ENCODE data around the gene PLAC9.

PLAC9 gene

GRCh38 chr10:80187465-80188409 is 55.2 kb downstream of the PLAC9 start:
- peak; percentile 53 for DNase-seq (ENCODE audit: insufficient read length, low spot score)
- TF ChIP-seq TAF1 (IDR thresholded peaks at IDR 0.05; ENCODE audit: low read depth, low read length) (no peak), SPI1 (IDR thresholded peaks at IDR 0.05; ENCODE audit: low read depth, low read length) (peak; percentile 50), POU2F2 (IDR thresholded peaks at IDR 0.05; ENCODE audit: low read depth, low read length) (peak; percentile 44)
- FAIRE-seq = peak; percentile 92

- DNase-seq (ENCODE audit: insufficient read length, low spot score) (no peak), FAIRE-seq (no peak)
- TF ChIP-seq POLR2AphosphoS5 (IDR thresholded peaks at IDR 0.05; ENCODE audit: low read depth, low read length) = no peak
- TF ChIP-seq POLR2A (IDR thresholded peaks at IDR 0.05; ENCODE audit: low read depth, low read length) = no peak
These were observed 56.2 kb downstream of the PLAC9 start for GRCh38 chr10:80188713-80189112.

- TF ChIP-seq POLR2A (IDR thresholded peaks at IDR 0.05; ENCODE audit: low read depth, low read length) = no peak
- no peak for TF ChIP-seq POLR2AphosphoS5 (IDR thresholded peaks at IDR 0.05; ENCODE audit: low read depth, low read length)
- TF ChIP-seq SPI1 (IDR thresholded peaks at IDR 0.05; ENCODE audit: low read depth, low read length) = no peak
- no peak for TF ChIP-seq TAF1 (IDR thresholded peaks at IDR 0.05; ENCODE audit: low read depth, low read length)
- no peak for TF ChIP-seq PAX5 (IDR thresholded peaks at IDR 0.05; ENCODE audit: insufficient read depth, low read length, severe bottlenecking)
- no peak for TF ChIP-seq POU2F2 (IDR thresholded peaks at IDR 0.05; ENCODE audit: low read depth, low read length)
- FAIRE-seq (no peak), DNase-seq (ENCODE audit: insufficient read length, low spot score) (no peak)
These were observed 59.2 kb downstream of the PLAC9 start for GRCh38 chr10:80191589-80192270.

GRCh38 chr10:80192553-80192952 is 60.0 kb downstream of the PLAC9 start:
- FAIRE-seq = no peak

GRCh38 chr10:80194373-80195045 is 62.0 kb downstream of the PLAC9 start:
- FAIRE-seq (no peak), DNase-seq (ENCODE audit: insufficient read length, low spot score) (no peak)
- TF ChIP-seq SPI1 (IDR thresholded peaks at IDR 0.05; ENCODE audit: low read depth, low read length) = no peak
- TF ChIP-seq POLR2A (IDR thresholded peaks at IDR 0.05; ENCODE audit: low read depth, low read length) = no peak
- no peak for TF ChIP-seq POU2F2 (IDR thresholded peaks at IDR 0.05; ENCODE audit: low read depth, low read length)
- no peak for TF ChIP-seq TAF1 (IDR thresholded peaks at IDR 0.05; ENCODE audit: low read depth, low read length)
- TF ChIP-seq POLR2AphosphoS5 (IDR thresholded peaks at IDR 0.05; ENCODE audit: low read depth, low read length) = no peak
- TF ChIP-seq PAX5 (IDR thresholded peaks at IDR 0.05; ENCODE audit: insufficient read depth, low read length, severe bottlenecking) = no peak

More at GRCh38 chr10:80192553-80192952, 60.0 kb downstream of the PLAC9 start:
- no peak for DNase-seq (ENCODE audit: insufficient read length, low spot score)
- TF ChIP-seq TAF1 (IDR thresholded peaks at IDR 0.05; ENCODE audit: low read depth, low read length) = no peak
